AG04449 (cell line): ENCODE measurements around the gene CELA3B.
"Not testable (repeated sequence)": the region's sequence is repeated elsewhere in the genome, so short reads cannot be mapped to it uniquely, and the experiment has no call there.

Source experiments
- CTCF ChIA-PET: fragments of 350-600 bp; formaldehyde crosslinking; extraction: SDS; loops from one replicate; lab custom pipeline; 2021; ENCODE audit warnings: antibody characterized with exemption; lab: Yijun Ruan, JAX
- POLR2A ChIA-PET: fragments of 400-600, 350-600 bp; formaldehyde crosslinking; extraction: SDS; loops from one replicate; lab custom pipeline; 2020; ENCODE audit warnings: antibody characterized with exemption, inconsistent platforms; lab: Yijun Ruan, JAX
- DNase-seq: peaks from one replicate; pipeline ENCODE4 v3.0.0-alpha.2; 2010; ENCODE audit warnings: low read depth, low spot score
- H3K4me3 ChIP-seq: 2 replicates; pipeline ENCODE4 v1.5.1; 2011; ENCODE audit warnings: low read depth, mild to moderate bottlenecking, control low read depth, low read length
- CTCF ChIP-seq: IDR thresholded peaks from one replicate; pipeline ENCODE4 v1.5.1; 2011; ENCODE audit warnings: mild to moderate bottlenecking, moderate library complexity, low read length, control low read depth, inconsistent platforms; ENCODE audit not compliant: insufficient read depth; ENCODE audit errors: missing control alignments

CELA3B gene

GRCh38 chr1:21941370-21941769, 35.5 kb upstream of the CELA3B start:
- TF ChIP-seq CTCF: no peak
- POLR2A ChIA-PET: no interaction called here
- CTCF ChIA-PET: interaction anchor here (1.3 to 2.3 kb wide), 2 partner anchors 11 to 22 kb away, joined by 5 to 7 read pairs; no protein-coding TSS in a partner anchor
- no peak overlapping the region for H3K4me3 ChIP-seq
- no peak for DNase-seq

- CTCF ChIA-PET: interaction anchor here (0.7 to 2.3 kb wide), 7 partner anchors 9 to 25 kb away, joined by 3 to 7 read pairs (median 3); no protein-coding TSS in a partner anchor
- no peak for DNase-seq
- POLR2A ChIA-PET: interaction anchor here (1.1 kb wide), 1 partner anchor 37 kb away, joined by 4 read pairs; no protein-coding TSS in a partner anchor
Measured at GRCh38 chr1:21942464-21942863, 34.4 kb upstream of the CELA3B start.

GRCh38 chr1:21942959-21943640, 33.7 kb upstream of the CELA3B start:
- not testable (repeated sequence) for DNase-seq, H3K4me3 ChIP-seq
- ChIA-PET POLR2A (interaction anchor here (1.1 kb wide), 1 partner anchor 37 kb away, joined by 4 read pairs; no protein-coding TSS in a partner anchor), CTCF (interaction anchor here (0.7 to 2.3 kb wide), 7 partner anchors 9 to 25 kb away, joined by 3 to 7 read pairs (median 3); no protein-coding TSS in a partner anchor)

More at GRCh38 chr1:21942464-21942863, 34.4 kb upstream of the CELA3B start:
- TF ChIP-seq CTCF: no peak
- H3K4me3 ChIP-seq: no peak overlapping the region

GRCh38 chr1:21944733-21945073, 32.1 kb upstream of the CELA3B start:
- H3K4me3 ChIP-seq: no peak overlapping the region
- ChIA-PET POLR2A (no interaction called here), CTCF (interaction anchor here (0.8 to 1.5 kb wide), 4 partner anchors 11 to 31 kb away, joined by 3 to 6 read pairs (median 4); no protein-coding TSS in a partner anchor)
- DNase-seq: no peak
- no peak for TF ChIP-seq CTCF

- CTCF ChIA-PET: no interaction called here
Measured at GRCh38 chr1:21946836-21947587, 29.8 kb upstream of the CELA3B start.

GRCh38 chr1:21950734-21951133, 26.1 kb upstream of the CELA3B start:
- CTCF ChIA-PET: interaction anchor here (1.3 to 5.2 kb wide), 3 partner anchors 11 to 13 kb away, joined by 3 to 29 read pairs (median 8); partner anchors contain the start of gene HSPG2
- POLR2A ChIA-PET: interaction anchor here (0.6 to 0.7 kb wide), 2 partner anchors 32 to 42 kb away, joined by 3 read pairs; no protein-coding TSS in a partner anchor
- TF ChIP-seq CTCF: no peak
- H3K4me3 ChIP-seq: no peak overlapping the region
- DNase-seq: no peak

More at GRCh38 chr1:21946836-21947587, 29.8 kb upstream of the CELA3B start:
- H3K4me3 ChIP-seq: no peak overlapping the region
- TF ChIP-seq CTCF: no peak
- POLR2A ChIA-PET: no interaction called here
- DNase-seq: no peak
